Measurements from ENCODE around the gene TMEM131L.
"Not testable (repeated sequence)": the region's sequence is repeated elsewhere in the genome, so short reads cannot be mapped to it uniquely, and the experiment has no call there.

Gene TMEM131L

DNA sequence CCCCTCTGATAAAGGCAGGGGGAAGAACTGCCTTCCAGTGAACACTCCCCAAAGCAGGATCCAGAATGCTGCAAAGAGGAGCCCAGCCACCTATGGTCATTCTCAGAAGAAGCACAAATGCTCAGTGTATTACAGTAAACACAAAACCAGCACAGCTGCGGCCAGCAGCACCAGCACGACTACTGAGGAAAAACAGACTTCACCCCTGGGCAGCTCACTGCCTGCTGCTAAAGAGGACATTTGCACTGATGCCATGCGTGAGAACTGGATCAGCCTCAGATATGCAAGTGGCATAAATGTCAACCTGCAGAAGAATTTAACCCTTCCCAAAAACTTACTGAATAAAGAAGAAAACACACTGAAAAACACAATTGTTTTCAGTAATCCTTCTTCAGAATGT is 137.7 kb downstream of the TMEM131L start:
- TF ChIP-seq, protein P1, sequence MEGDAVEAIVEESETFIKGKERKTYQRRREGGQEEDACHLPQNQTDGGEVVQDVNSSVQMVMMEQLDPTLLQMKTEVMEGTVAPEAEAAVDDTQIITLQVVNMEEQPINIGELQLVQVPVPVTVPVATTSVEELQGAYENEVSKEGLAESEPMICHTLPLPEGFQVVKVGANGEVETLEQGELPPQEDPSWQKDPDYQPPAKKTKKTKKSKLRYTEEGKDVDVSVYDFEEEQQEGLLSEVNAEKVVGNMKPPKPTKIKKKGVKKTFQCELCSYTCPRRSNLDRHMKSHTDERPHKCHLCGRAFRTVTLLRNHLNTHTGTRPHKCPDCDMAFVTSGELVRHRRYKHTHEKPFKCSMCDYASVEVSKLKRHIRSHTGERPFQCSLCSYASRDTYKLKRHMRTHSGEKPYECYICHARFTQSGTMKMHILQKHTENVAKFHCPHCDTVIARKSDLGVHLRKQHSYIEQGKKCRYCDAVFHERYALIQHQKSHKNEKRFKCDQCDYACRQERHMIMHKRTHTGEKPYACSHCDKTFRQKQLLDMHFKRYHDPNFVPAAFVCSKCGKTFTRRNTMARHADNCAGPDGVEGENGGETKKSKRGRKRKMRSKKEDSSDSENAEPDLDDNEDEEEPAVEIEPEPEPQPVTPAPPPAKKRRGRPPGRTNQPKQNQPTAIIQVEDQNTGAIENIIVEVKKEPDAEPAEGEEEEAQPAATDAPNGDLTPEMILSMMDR (IDR thresholded peaks at IDR 0.05; ENCODE audit: unreplicated experiment in 3 of 3), result no peak
- no peaks in the 10 kb centered on the region for H3K4me1 Mint-ChIP-seq
- H3K4me3 Mint-ChIP-seq, result no peak overlapping the region
- H3K9me3 Mint-ChIP-seq, result no peaks in the 10 kb centered on the region
- H3K27me3 Mint-ChIP-seq (ENCODE audit: low read depth), result no peaks in the 10 kb centered on the region
- H3K27ac Mint-ChIP-seq, result no peak overlapping the region
- peaks cover 47% of the 10 kb centered on the region for H3K36me3 Mint-ChIP-seq (ENCODE audit: low read depth)

DNA sequence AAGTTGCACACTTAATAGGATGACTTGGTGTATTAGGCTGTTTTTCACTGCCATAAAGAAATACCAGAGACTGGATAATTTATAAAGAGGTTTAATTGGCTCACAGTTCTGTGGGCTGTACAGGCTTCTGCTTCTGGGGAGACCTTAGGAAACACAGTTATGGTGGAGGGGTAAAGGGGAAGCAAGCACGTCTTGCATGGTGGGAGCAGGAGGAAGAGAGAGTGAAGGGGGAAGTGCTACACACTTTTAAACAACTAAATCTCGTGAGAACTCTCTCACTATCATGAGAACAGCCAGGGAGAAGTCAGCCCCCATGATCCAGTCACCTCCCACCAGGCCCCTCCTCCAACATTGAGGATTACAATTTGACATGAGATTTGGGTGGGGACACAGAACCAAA is 142.9 kb downstream of the TMEM131L start:
- H3K36me3 Mint-ChIP-seq (ENCODE audit: low read depth), result peaks cover 57% of the 10 kb centered on the region
- not testable (repeated sequence) for H3K4me1 Mint-ChIP-seq; H3K4me3 Mint-ChIP-seq; H3K9me3 Mint-ChIP-seq; H3K27me3 Mint-ChIP-seq (ENCODE audit: low read depth); H3K27ac Mint-ChIP-seq

DNA sequence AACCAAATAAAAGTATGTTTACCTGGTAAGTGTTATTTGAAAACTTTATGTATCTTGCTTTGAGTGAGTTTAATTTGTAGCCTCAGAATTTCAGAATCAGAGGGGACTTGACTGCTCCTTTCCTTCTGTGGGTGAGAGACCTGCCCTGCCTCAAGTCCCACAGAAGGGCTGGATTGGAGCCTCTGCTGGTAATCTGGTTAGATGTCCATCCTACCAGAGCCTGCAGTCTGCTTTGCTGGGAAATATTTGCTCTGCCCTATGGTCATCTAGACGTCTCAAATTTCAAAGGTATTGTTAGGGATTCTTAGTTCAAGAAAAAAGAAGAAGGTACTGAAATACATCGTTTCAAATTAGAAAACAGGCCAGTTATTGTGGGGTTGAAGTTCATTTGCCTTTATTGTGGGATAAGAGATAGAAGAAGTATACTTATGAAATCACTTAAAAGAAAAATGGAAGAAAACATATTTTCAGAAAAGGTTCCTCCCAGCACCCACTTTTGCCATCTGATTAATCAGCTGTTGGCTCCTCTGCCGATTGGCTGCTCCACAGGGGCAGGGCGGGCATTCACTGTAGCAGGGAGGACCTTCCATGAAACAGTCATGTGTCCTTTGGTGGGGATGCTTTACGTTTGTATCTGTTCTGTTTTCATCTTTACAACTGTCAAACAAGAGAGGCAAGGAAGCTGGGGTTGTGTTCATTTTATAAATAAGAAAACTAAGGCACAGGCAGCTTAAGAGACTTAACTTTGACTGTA is 144.6 kb downstream of the TMEM131L start:
- H3K4me3 Mint-ChIP-seq, result no peak overlapping the region
- H3K9me3 Mint-ChIP-seq, result no peaks in the 10 kb centered on the region
- H3K27ac Mint-ChIP-seq, result no peak overlapping the region
- no peaks in the 10 kb centered on the region for H3K4me1 Mint-ChIP-seq
- peaks cover 69% of the 10 kb centered on the region for H3K36me3 Mint-ChIP-seq (ENCODE audit: low read depth)
- H3K27me3 Mint-ChIP-seq (ENCODE audit: low read depth), result no peaks in the 10 kb centered on the region
- TF ChIP-seq, protein P1 (IDR thresholded peaks at IDR 0.05; ENCODE audit: unreplicated experiment in 3 of 3), result no peak

DNA sequence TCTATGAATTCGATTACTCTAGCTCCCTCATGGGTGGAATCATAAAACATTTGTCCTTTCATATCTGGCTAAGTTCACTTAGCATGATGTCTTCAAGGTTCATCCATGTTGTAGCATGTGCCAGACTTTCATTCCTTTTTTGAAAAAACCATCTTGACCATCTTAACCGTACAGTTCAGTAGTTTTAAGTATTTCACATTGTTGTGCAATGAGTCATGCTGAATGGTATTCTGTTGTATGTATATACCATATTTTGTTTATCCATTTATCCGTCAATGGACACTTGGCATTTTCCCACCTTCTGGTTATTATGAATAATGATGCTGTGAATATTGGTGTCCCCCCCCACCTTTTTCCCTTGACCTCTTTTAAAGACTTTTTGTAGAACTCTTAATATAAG is 145.5 kb downstream of the TMEM131L start:
- H3K9me3 Mint-ChIP-seq, result no peaks in the 10 kb centered on the region
- H3K36me3 Mint-ChIP-seq (ENCODE audit: low read depth), result peaks cover 69% of the 10 kb centered on the region
- TF ChIP-seq, protein P1 (IDR thresholded peaks at IDR 0.05; ENCODE audit: unreplicated experiment in 3 of 3), result no peak
- no peak overlapping the region for H3K4me3 Mint-ChIP-seq
- H3K27me3 Mint-ChIP-seq (ENCODE audit: low read depth), result no peaks in the 10 kb centered on the region
- H3K27ac Mint-ChIP-seq, result no peak overlapping the region
- no peaks in the 10 kb centered on the region for H3K4me1 Mint-ChIP-seq

DNA sequence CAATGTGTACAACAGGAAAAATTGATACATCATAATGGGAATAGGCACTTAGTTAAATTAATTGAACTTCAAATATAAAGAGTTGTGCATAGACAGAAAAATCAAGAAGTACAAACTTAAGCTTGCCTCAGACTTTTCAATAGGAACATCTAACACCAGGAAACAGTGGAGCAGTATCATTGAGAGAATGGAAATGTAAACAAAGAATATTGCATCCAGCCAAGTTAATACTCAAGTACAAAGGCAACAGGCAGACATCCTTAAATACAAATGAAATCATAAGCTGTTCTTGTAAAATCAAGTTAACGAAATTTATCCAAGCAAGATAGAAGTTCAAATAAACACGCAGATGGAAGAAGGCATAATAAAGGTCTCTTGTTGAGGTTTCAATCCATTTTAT is 146.7 kb downstream of the TMEM131L start:
- TF ChIP-seq, protein P1 (IDR thresholded peaks at IDR 0.05; ENCODE audit: unreplicated experiment in 3 of 3), result no peak

DNA sequence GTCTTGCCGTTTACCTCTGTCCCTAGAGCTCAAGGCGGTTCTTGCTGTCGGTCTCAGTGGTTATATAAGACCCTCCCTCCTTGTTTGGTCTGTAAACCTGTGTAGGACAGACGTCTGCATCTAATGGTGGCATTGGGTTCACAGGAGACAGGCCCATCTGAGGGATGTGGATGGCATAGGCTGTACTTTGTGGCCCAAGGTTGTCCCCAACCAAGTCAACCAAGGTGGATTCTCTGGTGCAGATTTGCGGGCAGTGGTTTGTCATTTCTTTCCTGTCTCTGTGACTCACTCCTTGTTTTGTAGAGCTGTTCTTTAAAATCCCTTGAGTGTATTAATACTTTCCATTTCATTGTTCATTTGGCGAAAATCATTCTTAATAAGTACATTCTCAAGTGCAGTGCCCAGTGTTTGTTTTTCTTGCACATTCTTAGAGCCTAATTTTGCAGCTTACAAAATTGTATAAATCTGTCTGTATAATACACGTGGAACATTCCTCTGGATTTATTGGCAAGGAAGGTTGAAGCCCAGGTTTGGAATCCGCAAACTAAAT is 149.9 kb downstream of the TMEM131L start:
- H3K36me3 Mint-ChIP-seq (ENCODE audit: low read depth), result peaks cover 79% of the 10 kb centered on the region
- TF ChIP-seq, protein P1 (IDR thresholded peaks at IDR 0.05; ENCODE audit: unreplicated experiment in 3 of 3), result no peak
- H3K27me3 Mint-ChIP-seq (ENCODE audit: low read depth), result no peaks in the 10 kb centered on the region
- H3K4me1 Mint-ChIP-seq, result peaks cover 16% of the 10 kb centered on the region
- H3K27ac Mint-ChIP-seq, result no peak overlapping the region
- no peak overlapping the region for H3K4me3 Mint-ChIP-seq
- H3K9me3 Mint-ChIP-seq, result no peaks in the 10 kb centered on the region

More for the DNA sequence above, 146.7 kb downstream of the TMEM131L start:
- peaks cover 79% of the 10 kb centered on the region for H3K36me3 Mint-ChIP-seq (ENCODE audit: low read depth)
- H3K9me3 Mint-ChIP-seq, result no peaks in the 10 kb centered on the region
- H3K27ac Mint-ChIP-seq, result no peak overlapping the region
- H3K4me1 Mint-ChIP-seq, result no peaks in the 10 kb centered on the region
- H3K4me3 Mint-ChIP-seq, result no peak overlapping the region
- no peaks in the 10 kb centered on the region for H3K27me3 Mint-ChIP-seq (ENCODE audit: low read depth)
